AG09309 (cell line): Measurements from ENCODE around the gene RBPJL.

Source experiments
- DNase-seq: peaks from one replicate; pipeline ENCODE4 v3.0.0-alpha.2; 2010; ENCODE audit warnings: low read depth
- H3K4me3 ChIP-seq: 2 replicates; pipeline ENCODE4 v1.5.1; 2011; ENCODE audit warnings: mild to moderate bottlenecking, low read depth, low read length, moderate library complexity; ENCODE audit not compliant: control insufficient read depth
- TF ChIP-seq, protein P1 (sequence below): IDR thresholded peaks from 2 replicates; pipeline ENCODE4 v1.5.1; 2011; ENCODE audit warnings: mild to moderate bottlenecking, low read depth, low read length, inconsistent platforms; ENCODE audit not compliant: insufficient read depth, control insufficient read depth; ENCODE audit errors: missing control alignments

The RBPJL gene

DNA sequence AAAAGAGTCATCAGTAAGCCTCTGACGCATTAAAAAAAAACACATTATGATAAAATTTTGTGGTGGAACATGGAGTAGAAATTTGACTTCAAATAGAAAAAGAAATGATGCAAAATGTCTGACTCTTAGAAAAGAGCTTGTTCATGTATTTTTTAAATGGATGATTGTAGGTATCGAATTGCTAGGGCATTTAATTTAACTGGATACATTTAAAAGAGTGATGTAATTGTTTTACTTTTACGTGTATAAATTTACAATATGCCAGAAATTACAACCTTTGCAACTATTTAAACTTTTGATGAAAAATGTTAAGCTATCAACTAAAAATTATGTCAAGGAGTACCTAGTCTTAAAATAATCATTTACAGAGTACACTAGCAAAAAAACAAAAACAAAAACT lies 46.1 kb downstream of the RBPJL start:
- TF ChIP-seq, protein P1, sequence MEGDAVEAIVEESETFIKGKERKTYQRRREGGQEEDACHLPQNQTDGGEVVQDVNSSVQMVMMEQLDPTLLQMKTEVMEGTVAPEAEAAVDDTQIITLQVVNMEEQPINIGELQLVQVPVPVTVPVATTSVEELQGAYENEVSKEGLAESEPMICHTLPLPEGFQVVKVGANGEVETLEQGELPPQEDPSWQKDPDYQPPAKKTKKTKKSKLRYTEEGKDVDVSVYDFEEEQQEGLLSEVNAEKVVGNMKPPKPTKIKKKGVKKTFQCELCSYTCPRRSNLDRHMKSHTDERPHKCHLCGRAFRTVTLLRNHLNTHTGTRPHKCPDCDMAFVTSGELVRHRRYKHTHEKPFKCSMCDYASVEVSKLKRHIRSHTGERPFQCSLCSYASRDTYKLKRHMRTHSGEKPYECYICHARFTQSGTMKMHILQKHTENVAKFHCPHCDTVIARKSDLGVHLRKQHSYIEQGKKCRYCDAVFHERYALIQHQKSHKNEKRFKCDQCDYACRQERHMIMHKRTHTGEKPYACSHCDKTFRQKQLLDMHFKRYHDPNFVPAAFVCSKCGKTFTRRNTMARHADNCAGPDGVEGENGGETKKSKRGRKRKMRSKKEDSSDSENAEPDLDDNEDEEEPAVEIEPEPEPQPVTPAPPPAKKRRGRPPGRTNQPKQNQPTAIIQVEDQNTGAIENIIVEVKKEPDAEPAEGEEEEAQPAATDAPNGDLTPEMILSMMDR = no peak
- H3K4me3 ChIP-seq = no peak overlapping the region
- no peak for DNase-seq

DNA sequence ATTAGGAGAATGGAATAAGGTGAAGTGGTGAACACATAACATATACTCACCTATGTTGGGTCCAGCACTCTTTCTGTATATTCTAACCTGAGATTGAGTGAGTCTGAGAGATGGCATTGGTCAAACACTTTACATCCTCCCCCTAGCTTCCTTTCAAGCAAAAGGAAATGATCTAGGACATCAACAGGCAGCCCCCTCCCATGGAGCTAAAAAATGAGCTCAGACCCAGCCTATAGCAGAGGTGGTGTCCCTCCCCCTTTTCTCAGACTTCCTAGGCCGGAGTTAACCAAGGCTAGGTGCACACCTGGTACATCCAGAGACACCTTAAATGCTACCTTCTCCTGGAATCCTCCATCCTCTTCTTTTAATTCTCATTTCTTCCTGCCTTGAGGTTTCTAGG lies 47.1 kb downstream of the RBPJL start:
- no peak for DNase-seq
- no peak overlapping the region for H3K4me3 ChIP-seq
- TF ChIP-seq, protein P1 = no peak

DNA sequence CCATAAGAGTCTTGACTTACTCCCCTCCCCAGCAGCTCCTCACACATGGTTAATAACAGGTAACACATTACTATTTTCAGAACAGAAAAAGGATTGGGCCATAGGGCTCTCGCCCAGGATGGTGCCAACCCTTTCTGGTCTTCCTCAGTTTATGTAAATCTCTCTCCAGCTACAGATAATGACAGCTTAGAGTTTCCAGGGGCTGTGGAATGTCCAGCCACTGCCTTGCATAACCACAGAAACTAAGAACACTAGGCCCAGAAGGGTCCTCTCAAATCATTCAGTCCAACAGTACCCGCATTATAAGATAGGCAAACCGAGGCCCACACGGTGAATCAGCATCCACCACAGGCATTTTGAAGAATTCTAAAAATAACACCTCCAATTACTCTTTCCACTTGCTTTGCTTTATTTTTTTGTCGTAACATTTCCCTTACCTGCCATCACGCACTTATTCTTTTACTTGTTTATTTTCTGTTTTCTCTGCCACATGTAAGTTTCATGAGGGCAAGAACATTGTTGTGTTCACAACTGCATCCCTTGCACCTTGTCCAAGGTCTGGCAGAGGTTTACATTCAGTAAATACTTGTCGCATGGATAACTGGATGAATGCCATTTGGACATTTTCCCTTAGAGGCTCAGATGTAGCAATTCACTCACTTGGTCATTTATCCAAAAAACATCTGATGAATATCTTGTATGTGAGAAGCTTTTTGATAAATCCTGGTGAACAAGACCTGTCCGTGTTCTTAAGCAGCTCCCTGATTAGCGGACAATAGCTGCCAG lies 48.0 kb downstream of the RBPJL start:
- DNase-seq = no peak
- no peak overlapping the region for H3K4me3 ChIP-seq
- TF ChIP-seq, protein P1 = no peak

DNA sequence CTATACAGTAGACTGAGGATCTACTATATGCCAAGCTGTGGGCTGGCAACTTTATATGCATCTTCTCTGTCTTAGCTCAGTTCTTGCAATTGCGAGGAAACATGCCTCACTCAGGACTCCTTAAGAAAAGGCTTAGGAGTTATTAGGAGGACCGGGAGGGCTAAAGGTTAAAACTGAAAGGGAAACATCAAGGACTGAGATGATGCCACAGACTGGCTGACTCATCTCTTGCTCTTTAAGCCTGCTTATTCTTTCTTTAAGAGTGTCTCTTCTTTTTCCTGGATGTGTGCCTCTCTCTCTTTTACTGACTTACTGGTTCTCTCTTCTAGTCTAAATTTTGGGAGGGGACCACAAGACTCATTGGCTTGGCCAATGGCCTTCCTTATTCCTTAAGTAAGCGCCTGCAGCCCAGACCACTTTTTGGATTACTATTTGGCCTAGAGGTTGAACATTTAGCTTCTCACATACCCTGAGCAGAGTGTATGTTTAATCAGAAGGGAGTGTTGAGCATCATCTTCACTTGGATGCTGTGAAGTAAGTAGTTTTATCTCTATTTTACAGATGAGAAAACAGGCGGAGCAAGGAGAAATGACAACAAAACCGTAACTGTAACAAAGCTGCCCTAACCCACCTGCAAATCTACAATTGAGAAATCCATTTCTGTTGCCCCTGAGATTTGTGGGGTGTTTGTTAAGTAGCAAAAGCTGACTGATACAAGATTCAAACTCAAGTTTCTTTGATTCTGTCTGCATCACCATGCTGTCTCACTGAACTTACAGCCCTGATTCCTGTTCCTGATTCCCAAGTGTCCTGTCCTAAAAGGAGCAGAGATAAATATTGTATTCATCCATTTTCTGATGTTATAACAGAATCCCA lies 48.8 kb downstream of the RBPJL start:
- no peak overlapping the region for H3K4me3 ChIP-seq
- TF ChIP-seq, protein P1 = no peak
- no peak for DNase-seq

DNA sequence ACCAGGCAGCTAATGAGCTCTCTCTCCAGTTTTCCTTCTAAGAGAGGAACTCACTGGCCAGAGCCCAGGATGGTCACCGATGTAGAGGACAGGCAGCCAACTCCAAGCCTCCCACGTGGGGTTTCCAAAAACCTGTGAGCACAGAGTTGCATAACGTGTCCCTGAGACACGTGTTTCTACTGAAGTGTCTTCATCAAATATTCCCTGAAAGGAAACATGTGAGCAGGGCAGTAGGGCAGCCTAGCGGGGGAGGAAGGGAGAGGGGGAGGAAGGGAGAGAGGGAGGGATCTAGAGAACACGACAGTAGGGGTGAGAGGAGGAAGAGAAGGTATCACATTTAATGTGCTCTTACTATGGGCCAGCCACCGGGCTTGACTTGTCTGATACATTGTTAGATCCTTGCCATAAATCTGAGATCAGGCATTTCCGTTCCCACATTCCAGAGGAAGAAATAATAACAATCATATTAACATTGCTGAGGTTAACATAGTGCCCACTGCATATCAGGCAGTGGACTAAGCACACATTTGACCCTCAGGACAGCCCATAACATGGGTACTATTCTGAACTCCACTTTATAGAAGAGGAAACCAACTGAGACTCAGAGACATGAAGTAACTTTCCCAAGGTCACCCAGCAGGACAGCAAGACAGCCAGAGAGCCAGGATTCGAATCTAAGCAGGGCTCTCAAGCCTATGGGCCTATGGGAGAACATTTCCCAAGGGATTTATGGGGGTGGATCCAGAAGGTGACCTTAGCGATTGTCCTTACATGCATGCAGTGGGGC lies 51.8 kb downstream of the RBPJL start:
- DNase-seq = peak; percentile 65
- H3K4me3 ChIP-seq = no peak overlapping the region
- TF ChIP-seq, protein P1 = no peak

DNA sequence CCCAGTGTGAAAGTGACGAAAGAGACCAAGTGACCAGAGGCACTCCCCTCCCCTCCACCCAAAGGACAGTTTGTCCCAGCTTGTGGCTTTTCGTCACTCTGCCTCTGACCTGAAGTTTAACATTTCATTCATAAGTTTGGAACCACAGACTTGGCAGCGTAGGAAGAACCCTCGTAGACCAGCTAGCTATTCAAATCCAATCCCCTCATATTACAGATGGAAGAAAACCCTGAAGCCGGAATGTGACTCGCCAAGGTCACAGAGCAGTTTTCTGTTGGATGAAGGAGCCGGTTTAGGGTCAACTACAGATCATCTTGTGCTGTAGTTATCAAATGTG lies 52.4 kb downstream of the RBPJL start:
- TF ChIP-seq, protein P1 = no peak
- no peak overlapping the region for H3K4me3 ChIP-seq
- no peak for DNase-seq
